Mesodermal cell (in vitro differentiated cells): ENCODE data around the gene SNTG2.

Source experiments
- H3K27ac ChIP-seq: 2 replicates; pipeline ENCODE4 v1.7.0; 2013; ENCODE audit warnings: mild to moderate bottlenecking, low read depth, low read length, moderate library complexity; ENCODE audit not compliant: severe bottlenecking
- H3K36me3 ChIP-seq: 2 replicates; pipeline ENCODE4 v1.7.1; 2013; ENCODE audit warnings: mild to moderate bottlenecking, low read length, moderate library complexity; ENCODE audit not compliant: control insufficient read depth, insufficient read depth
- H3K4me1 ChIP-seq: one replicate; pipeline ENCODE4 v1.7.1; 2013; ENCODE audit warnings: mild to moderate bottlenecking, low read length; ENCODE audit not compliant: insufficient read depth, control insufficient read depth, poor library complexity, severe bottlenecking
- H3K4me3 ChIP-seq: 2 replicates; pipeline ENCODE4 v1.7.0; 2013; ENCODE audit warnings: low read length, control low read depth, mild to moderate bottlenecking; ENCODE audit not compliant: insufficient read depth, poor library complexity, severe bottlenecking; ENCODE audit errors: extremely low read depth
- H3K9me3 ChIP-seq: 2 replicates; pipeline ENCODE4 v1.7.1; 2013; ENCODE audit warnings: mild to moderate bottlenecking, low read length, moderate library complexity; ENCODE audit not compliant: control insufficient read depth
- WGBS, 2 experiments: methylation state at CpG; one replicate each; pipeline ENCODE4 v1.1.5; 2013; ENCODE audit warnings: missing lambda C conversion rate in 2 of 2; ENCODE audit not compliant: insufficient coverage in 2 of 2; 5-methylcytosine and 5-hydroxymethylcytosine counted together

SNTG2 gene

DNA sequence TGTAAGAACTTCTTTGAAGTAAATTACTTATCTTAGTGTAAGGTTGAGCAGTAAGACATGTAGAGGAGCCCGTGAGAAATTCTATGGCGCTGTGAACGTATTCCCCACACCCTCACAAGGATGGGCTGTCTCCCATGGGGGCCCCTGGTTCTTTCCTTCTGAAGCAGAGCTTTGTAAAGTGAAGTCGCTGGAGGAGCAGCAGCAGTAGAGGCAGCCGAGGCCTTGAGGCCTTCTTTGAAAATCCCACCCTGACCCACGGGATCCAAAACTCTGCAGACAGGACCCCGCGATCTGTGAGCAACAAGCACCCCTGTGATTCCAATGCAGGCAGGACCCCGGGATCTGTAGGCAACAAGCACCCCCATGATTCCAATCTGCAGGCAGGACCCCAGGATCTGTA lies 23.8 kb upstream of the SNTG2 start:
- no peaks in the 10 kb centered on the region for H3K4me1 ChIP-seq
- 77 to 92% methylated on average over 5 to 8 of the region's 9 CpGs for WGBS, 2 experiments
- H3K4me3 ChIP-seq = no peak overlapping the region
- no peak overlapping the region for H3K27ac ChIP-seq
- H3K9me3 ChIP-seq = no peaks in the 10 kb centered on the region
- no peaks in the 10 kb centered on the region for H3K36me3 ChIP-seq

DNA sequence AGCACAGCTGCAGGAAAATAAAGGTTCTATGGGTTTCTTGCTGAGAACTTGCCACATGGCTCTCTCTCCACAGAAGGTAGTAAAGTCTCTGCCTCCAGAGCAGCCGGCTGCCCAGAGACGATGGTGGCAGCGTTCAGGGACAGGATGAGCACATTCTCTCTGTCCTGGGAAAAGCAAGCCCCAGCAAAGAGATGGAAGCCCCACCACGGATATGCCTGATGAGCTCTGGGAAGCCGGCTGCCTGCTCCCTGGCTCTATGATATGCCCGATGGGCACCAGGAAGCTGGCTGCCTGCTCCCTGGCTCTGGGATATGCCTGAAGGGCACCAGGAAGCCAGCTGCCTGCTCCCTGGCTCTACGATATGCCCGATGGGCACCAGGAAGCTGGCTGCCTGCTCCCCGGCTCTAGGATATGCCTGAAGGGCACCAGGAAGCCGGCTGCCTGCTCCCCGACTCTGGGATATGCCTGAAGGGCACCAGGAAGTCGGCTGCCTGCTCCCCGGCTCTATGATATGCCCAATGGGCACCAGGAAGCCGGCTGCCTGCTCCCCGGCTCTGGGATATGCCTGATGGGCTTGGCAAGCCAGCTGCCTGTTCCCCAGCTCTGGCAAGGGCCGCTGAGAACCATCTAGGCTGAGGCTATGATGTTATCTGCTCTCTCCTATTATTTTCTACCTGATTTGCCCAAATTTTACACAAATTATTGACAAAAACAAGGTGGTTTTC lies 21.5 kb upstream of the SNTG2 start:
- Histone ChIP-seq H3K4me1 (no peaks in the 10 kb centered on the region), H3K36me3 (no peaks in the 10 kb centered on the region), H3K9me3 (no peaks in the 10 kb centered on the region), H3K27ac (no peak overlapping the region), H3K4me3 (no peak overlapping the region)
- WGBS, 2 experiments = 81 to 94% methylated on average over 12 to 16 of the region's 16 CpGs

- Histone ChIP-seq H3K9me3 (no peaks in the 10 kb centered on the region), H3K27ac (no peak overlapping the region), H3K4me1 (no peaks in the 10 kb centered on the region), H3K4me3 (no peak overlapping the region), H3K36me3 (no peaks in the 10 kb centered on the region)
- 92% methylated on average over 10 to 14 of the region's 14 CpGs for WGBS, 2 experiments
Measured at GRCh38 chr2:929925-930324, 20.7 kb upstream of the SNTG2 start.

DNA sequence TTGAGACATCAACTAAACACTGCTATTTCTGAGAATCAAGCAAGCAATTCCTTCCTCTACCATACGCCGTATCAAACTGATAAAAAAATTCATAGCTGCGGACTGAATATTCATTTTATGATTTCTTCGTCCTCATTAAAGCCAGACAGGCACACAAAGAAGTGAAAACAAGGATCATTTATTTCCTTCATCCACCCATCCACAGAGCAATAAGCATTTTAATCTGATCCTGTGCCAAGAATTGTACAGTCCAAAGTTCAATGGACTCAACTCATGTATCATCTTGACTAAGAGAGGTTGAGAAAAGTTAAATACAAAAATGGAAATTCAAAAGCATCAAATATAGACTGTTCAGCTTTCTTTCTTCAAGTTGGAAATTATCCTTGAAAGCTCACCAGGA lies 19.7 kb upstream of the SNTG2 start:
- H3K27ac ChIP-seq = no peak overlapping the region
- no peaks in the 10 kb centered on the region for H3K4me1 ChIP-seq
- H3K9me3 ChIP-seq = no peaks in the 10 kb centered on the region
- H3K4me3 ChIP-seq = no peak overlapping the region
- H3K36me3 ChIP-seq = no peaks in the 10 kb centered on the region
- 90 to 91% methylated on average over 4 of the region's 4 CpGs for WGBS, 2 experiments

DNA sequence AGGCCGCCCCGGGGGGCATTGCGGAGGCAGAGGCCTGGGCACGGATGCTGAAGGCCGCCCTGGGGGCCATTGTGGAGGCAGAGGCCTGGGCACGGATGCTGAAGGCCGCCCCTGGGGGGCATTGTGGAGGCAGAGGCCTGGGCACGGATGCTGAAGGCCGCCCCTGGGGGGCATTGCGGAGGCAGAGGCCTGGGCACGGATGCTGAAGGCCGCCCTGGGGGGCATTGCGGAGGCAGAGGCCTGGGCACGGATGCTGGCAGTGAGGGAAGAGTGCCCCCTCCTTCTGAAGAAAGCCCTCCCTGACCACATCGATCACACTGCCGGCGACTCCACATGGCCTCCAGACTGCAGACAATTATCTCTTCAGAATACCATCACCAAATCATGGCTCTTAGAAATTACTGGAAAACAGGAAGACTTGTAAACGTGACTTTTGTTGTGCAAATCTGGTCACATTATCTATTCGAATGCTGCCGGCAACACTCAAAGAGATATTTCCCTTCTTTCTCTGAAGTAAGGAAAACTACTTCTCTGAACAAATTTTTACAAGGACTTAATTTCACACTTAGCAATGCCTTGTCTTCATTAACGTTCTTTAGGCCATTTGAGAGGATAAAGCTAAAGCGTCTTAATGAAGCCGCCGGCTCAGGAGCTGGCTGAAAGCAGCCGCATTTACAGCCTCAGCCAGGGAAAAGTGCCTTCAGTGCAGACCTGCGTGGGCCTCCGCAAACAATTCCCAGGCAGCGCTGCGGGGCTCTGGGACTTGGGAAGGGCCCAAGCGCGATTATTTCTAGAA lies 18.1 kb upstream of the SNTG2 start:
- H3K9me3 ChIP-seq = no peaks in the 10 kb centered on the region
- H3K27ac ChIP-seq = no peak overlapping the region
- H3K36me3 ChIP-seq = no peaks in the 10 kb centered on the region
- WGBS, 2 experiments = 49 to 54% methylated on average over 16 to 20 of the region's 31 CpGs
- no peaks in the 10 kb centered on the region for H3K4me1 ChIP-seq
- no peak overlapping the region for H3K4me3 ChIP-seq

- Histone ChIP-seq H3K27ac (no peak overlapping the region), H3K36me3 (no peaks in the 10 kb centered on the region), H3K4me1 (no peaks in the 10 kb centered on the region), H3K9me3 (no peaks in the 10 kb centered on the region), H3K4me3 (no peak overlapping the region)
- WGBS, 2 experiments = 86 to 94% methylated on average over 14 to 15 of the region's 17 CpGs
Measured at GRCh38 chr2:933734-934295, 16.8 kb upstream of the SNTG2 start.

DNA sequence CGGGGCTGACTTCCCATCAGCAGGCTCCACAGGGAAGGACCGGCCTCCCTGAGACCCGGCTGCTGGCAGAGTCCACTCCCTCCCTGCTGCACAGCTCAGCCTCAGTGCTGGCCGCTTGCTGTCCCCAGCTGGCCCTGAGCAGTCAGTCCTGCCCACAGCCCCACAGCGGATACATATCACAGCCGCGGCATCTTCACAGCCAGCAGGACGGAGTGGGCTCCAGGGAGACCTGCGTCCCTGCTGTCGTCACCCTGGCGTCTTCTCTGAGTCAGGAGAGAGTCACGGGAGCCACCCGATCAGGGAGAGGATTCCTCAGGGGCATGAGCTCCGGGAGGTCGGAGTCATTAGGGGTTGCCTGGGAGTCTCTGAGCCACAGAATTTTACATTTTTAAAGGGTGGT lies 13.1 kb upstream of the SNTG2 start:
- H3K4me3 ChIP-seq = no peak overlapping the region
- no peaks in the 10 kb centered on the region for H3K9me3 ChIP-seq
- no peak overlapping the region for H3K27ac ChIP-seq
- no peaks in the 10 kb centered on the region for H3K36me3 ChIP-seq
- no peaks in the 10 kb centered on the region for H3K4me1 ChIP-seq
- 84 to 87% methylated on average over 7 to 15 of the region's 15 CpGs for WGBS, 2 experiments

- 90 to 93% methylated on average over 12 to 17 of the region's 21 CpGs for WGBS, 2 experiments
- Histone ChIP-seq H3K36me3 (no peaks in the 10 kb centered on the region), H3K27ac (no peak overlapping the region), H3K4me1 (no peaks in the 10 kb centered on the region), H3K4me3 (no peak overlapping the region), H3K9me3 (no peaks in the 10 kb centered on the region)
Measured at GRCh38 chr2:938181-939005, 12.3 kb upstream of the SNTG2 start.

GRCh38 chr2:939936-940601 lies 10.6 kb upstream of the SNTG2 start:
- H3K27ac ChIP-seq = no peak overlapping the region

DNA sequence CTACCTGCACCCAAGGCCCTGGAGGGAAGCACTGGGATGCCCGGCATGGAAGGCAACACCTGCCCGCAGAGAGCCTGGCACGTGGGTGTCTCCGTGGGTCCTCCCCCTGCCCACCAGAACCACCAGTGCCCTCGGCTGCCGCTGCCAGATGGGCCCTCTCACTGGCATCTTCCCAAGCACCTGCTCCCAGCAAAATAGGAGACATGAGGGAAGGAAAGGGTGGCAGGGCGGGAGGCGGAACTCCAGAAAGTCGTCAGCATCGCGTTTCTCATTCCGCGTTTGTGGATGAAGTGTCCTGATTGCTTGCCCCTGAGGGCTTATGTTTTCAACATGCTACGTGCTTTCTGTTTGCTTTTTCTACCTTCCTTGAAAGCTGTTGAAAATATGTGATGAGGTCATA lies 8.8 kb upstream of the SNTG2 start:
- Histone ChIP-seq H3K9me3 (peaks cover 7% of the 10 kb centered on the region), H3K36me3 (no peaks in the 10 kb centered on the region), H3K27ac (no peak overlapping the region), H3K4me3 (no peak overlapping the region), H3K4me1 (no peaks in the 10 kb centered on the region)
- WGBS, 2 experiments = 85 to 91% methylated on average over 7 to 12 of the region's 14 CpGs

More at GRCh38 chr2:939936-940601, 10.6 kb upstream of the SNTG2 start:
- Histone ChIP-seq H3K4me1 (no peaks in the 10 kb centered on the region), H3K4me3 (no peak overlapping the region), H3K9me3 (peaks cover 7% of the 10 kb centered on the region), H3K36me3 (no peaks in the 10 kb centered on the region)
- WGBS, 2 experiments = 92 to 94% methylated on average over 4 to 6 of the region's 8 CpGs
